Measurements from ENCODE around the gene SELENBP1.

The SELENBP1 gene

GRCh38 chr1:151342021-151342420 lies 30.5 kb downstream of the SELENBP1 start:
- DNase-seq, result no peak

GRCh38 chr1:151340870-151341754 lies 31.4 kb downstream of the SELENBP1 start:
- peak; percentile 78 for DNase-seq

- no peak for DNase-seq
Observed at GRCh38 chr1:151336556-151336955, 35.9 kb downstream of the SELENBP1 start.

- DNase-seq, result no peak
Observed at GRCh38 chr1:151334822-151335221, 37.7 kb downstream of the SELENBP1 start.

GRCh38 chr1:151327903-151328674 lies 44.4 kb downstream of the SELENBP1 start:
- DNase-seq, result peak; percentile 81

- peak; percentile 98 for DNase-seq
Observed at GRCh38 chr1:151327223-151327902, 45.1 kb downstream of the SELENBP1 start, which contains the start of gene PI4KB. Gene PI4KB, minus strand, starts transcription at chr1:151327416. Its CDS starts 10,935 bp downstream, at chr1:151316481.

GRCh38 chr1:151326619-151327222 lies 45.8 kb downstream of the SELENBP1 start:
- DNase-seq, result peak; percentile 7

GRCh38 chr1:151325646-151326429 lies 46.7 kb downstream of the SELENBP1 start:
- no peak for DNase-seq

GRCh38 chr1:151325231-151325630 lies 47.3 kb downstream of the SELENBP1 start:
- no peak for DNase-seq

- no peak for DNase-seq
Observed at GRCh38 chr1:151324390-151324930, 48.0 kb downstream of the SELENBP1 start.

GRCh38 chr1:151318975-151319374 lies 53.5 kb downstream of the SELENBP1 start:
- DNase-seq, result no peak

- no peak for DNase-seq
Observed at GRCh38 chr1:151315565-151316235, 56.8 kb downstream of the SELENBP1 start.

Measured in NCI-H2029 treated with DMSO at 0.1 percent for 48 hours (cell line).